Common myeloid progenitor, CD34-positive (primary cell): Measurements from ENCODE around the gene INPP5D.

ENCODE experiments used
- CTCF ChIA-PET: fragments of 350-600 bp; sonication (Branson Sonifier 250); formaldehyde crosslinking; loops from one replicate; lab custom pipeline; 2021; ENCODE audit warnings: antibody characterized with exemption; lab: Charles Lee
- POLR2A ChIA-PET: fragments of 350-600 bp; sonication (Branson Sonifier 250); formaldehyde crosslinking; loops from one replicate; lab custom pipeline; 2021; ENCODE audit warnings: antibody characterized with exemption; lab: Charles Lee
- DNase-seq, 3 donors: peaks; one replicate each; pipeline versions ENCODE4 v3.0.0 to v3.0.0-alpha.2; 2013
- H3K27ac ChIP-seq, 2 experiments: 1 replicate in 1 of 2; 2 replicates in 1 of 2; pipeline ENCODE4 v1.7.0; 2013; ENCODE audit warnings: inconsistent platforms in 2 of 2, low read length in 2 of 2, mild to moderate bottlenecking in 2 of 2, low read depth in 1 of 2, moderate library complexity in 1 of 2; ENCODE audit not compliant: severe bottlenecking in 2 of 2, insufficient read depth in 1 of 2, poor library complexity in 1 of 2
- H3K27me3 ChIP-seq, 5 experiments: replicated peaks in 2 of 5; 1 replicate in 3 of 5; 2 replicates in 2 of 5; pipeline versions ENCODE4 v1.6.1 to v1.7.0; 2013; ENCODE audit warnings: low read length in 4 of 5, mild to moderate bottlenecking in 2 of 5, moderate library complexity in 2 of 5, inconsistent platforms in 1 of 5; ENCODE audit not compliant: insufficient read depth in 5 of 5, control insufficient read depth in 4 of 5
- H3K36me3 ChIP-seq, 4 experiments: 1 replicate in 2 of 4; 2 replicates in 2 of 4; pipeline versions ENCODE4 v1.6.1 to v1.7.0; 2013; ENCODE audit warnings: low read length in 3 of 4, control low read depth in 1 of 4, mild to moderate bottlenecking in 1 of 4; ENCODE audit not compliant: control insufficient read depth in 4 of 4, insufficient read depth in 4 of 4
- H3K4me1 ChIP-seq, 4 experiments: 1 replicate in 3 of 4; 2 replicates in 1 of 4; pipeline versions ENCODE4 v1.6.1 to v1.7.1; 2013; ENCODE audit warnings: low read length in 3 of 4, mild to moderate bottlenecking in 3 of 4, control low read depth in 1 of 4, inconsistent platforms in 1 of 4, moderate library complexity in 1 of 4; ENCODE audit not compliant: control insufficient read depth in 4 of 4, insufficient read depth in 4 of 4; ENCODE audit errors: control extremely low read depth in 1 of 4
- H3K4me3 ChIP-seq, 7 experiments: 1 replicate in 4 of 7; 2 replicates in 3 of 7; pipeline versions ENCODE4 v1.5.1 to v1.7.0; 2013; ENCODE audit warnings: mild to moderate bottlenecking in 7 of 7, low read length in 6 of 7, moderate library complexity in 6 of 7, inconsistent platforms in 2 of 7, low read depth in 2 of 7, control low read depth in 1 of 7; ENCODE audit not compliant: insufficient read depth in 4 of 7, control insufficient read depth in 1 of 7; ENCODE audit errors: extremely low read depth in 1 of 7
- H3K9me3 ChIP-seq, 5 experiments: 1 replicate in 4 of 5; 2 replicates in 1 of 5; pipeline versions ENCODE4 v1.6.1 to v1.7.1; 2013; ENCODE audit warnings: low read length in 4 of 5, mild to moderate bottlenecking in 2 of 5, inconsistent platforms in 1 of 5, low read depth in 1 of 5, moderate library complexity in 1 of 5; ENCODE audit not compliant: control insufficient read depth in 4 of 5, insufficient read depth in 2 of 5; ENCODE audit errors: control extremely low read depth in 1 of 5
- WGBS: methylation state at CpG from one replicate; pipeline ENCODE4 v1.1.5; 2013; ENCODE audit not compliant: insufficient coverage; 5-methylcytosine and 5-hydroxymethylcytosine counted together

INPP5D gene

GRCh38 chr2:233039212-233039845, 20.8 kb upstream of the INPP5D start:
- CTCF ChIA-PET, result interaction anchor here (1.5 kb wide), 1 partner anchor 14 kb away, joined by 4 read pairs; no protein-coding TSS in a partner anchor
- Histone ChIP-seq H3K27me3 (no peaks in the 10 kb centered on the region), H3K4me3 (no peak overlapping the region), H3K9me3 (no peaks in the 10 kb centered on the region), H3K27ac (no peak overlapping the region), H3K4me1 (no peaks in the 10 kb centered on the region), H3K36me3 (no peaks in the 10 kb centered on the region)
- POLR2A ChIA-PET, result no interaction called here
- DNase-seq, result no peak
- WGBS, result 100% methylated on average over 2 of the region's 8 CpGs

GRCh38 chr2:233039846-233040530, 20.2 kb upstream of the INPP5D start:
- no peak overlapping the region for H3K4me3 ChIP-seq
- CTCF ChIA-PET, result interaction anchor here (1.5 kb wide), 1 partner anchor 13 kb away, joined by 4 read pairs; no protein-coding TSS in a partner anchor
- H3K27ac ChIP-seq, result no peak overlapping the region
- no peaks in the 10 kb centered on the region for H3K27me3 ChIP-seq
- no peaks in the 10 kb centered on the region for H3K36me3 ChIP-seq
- POLR2A ChIA-PET, result no interaction called here
- H3K4me1 ChIP-seq, result no peaks in the 10 kb centered on the region
- DNase-seq, result no peak
- H3K9me3 ChIP-seq, result no peaks in the 10 kb centered on the region
- 97% methylated on average over 3 of the region's 10 CpGs for WGBS

GRCh38 chr2:233040571-233040970, 19.6 kb upstream of the INPP5D start:
- ChIA-PET CTCF (interaction anchor here (0.6 kb wide), 1 partner anchor 1233 kb away, joined by 3 read pairs; no protein-coding TSS in a partner anchor), POLR2A (no interaction called here)
- no peaks in the 10 kb centered on the region for H3K27me3 ChIP-seq
- no peak overlapping the region for H3K27ac ChIP-seq
- no peak for DNase-seq
- H3K36me3 ChIP-seq, result no peaks in the 10 kb centered on the region
- 85% methylated on average over 3 of the region's 4 CpGs for WGBS
- no peak overlapping the region for H3K4me3 ChIP-seq
- H3K4me1 ChIP-seq, result no peaks in the 10 kb centered on the region
- no peaks in the 10 kb centered on the region for H3K9me3 ChIP-seq

- WGBS, result 82% methylated on average over 4 of the region's 10 CpGs
- H3K9me3 ChIP-seq, result no peaks in the 10 kb centered on the region
- no peaks in the 10 kb centered on the region for H3K27me3 ChIP-seq
- no peak overlapping the region for H3K27ac ChIP-seq
- no peak for DNase-seq
- no peaks in the 10 kb centered on the region for H3K36me3 ChIP-seq
- ChIA-PET POLR2A (interaction anchor here (1.0 kb wide), 1 partner anchor 139 kb away, joined by 3 read pairs; no protein-coding TSS in a partner anchor), CTCF (interaction anchor here (1.0 to 1.6 kb wide), 5 partner anchors 9 to 24 kb away, joined by 3 to 5 read pairs (median 3); partner anchors contain the start of gene INPP5D)
- no peak overlapping the region for H3K4me3 ChIP-seq
- H3K4me1 ChIP-seq, result no peaks in the 10 kb centered on the region
These were observed 18.3 kb upstream of the INPP5D start for GRCh38 chr2:233041722-233042323.

GRCh38 chr2:233042549-233042948, 17.6 kb upstream of the INPP5D start:
- 95% methylated on average over 7 of the region's 9 CpGs for WGBS
- ChIA-PET CTCF (interaction anchor here (0.8 to 1.6 kb wide), 7 partner anchors 9 to 23 kb away, joined by 3 to 5 read pairs (median 4); no protein-coding TSS in a partner anchor), POLR2A (no interaction called here)
- H3K36me3 ChIP-seq, result no peaks in the 10 kb centered on the region
- H3K4me3 ChIP-seq, result no peak overlapping the region
- H3K4me1 ChIP-seq, result no peaks in the 10 kb centered on the region
- H3K27me3 ChIP-seq, result no peaks in the 10 kb centered on the region
- no peak overlapping the region for H3K27ac ChIP-seq
- no peak for DNase-seq
- H3K9me3 ChIP-seq, result no peaks in the 10 kb centered on the region

- Histone ChIP-seq H3K27me3 (no peaks in the 10 kb centered on the region), H3K4me3 (no peak overlapping the region), H3K9me3 (no peaks in the 10 kb centered on the region), H3K36me3 (no peaks in the 10 kb centered on the region), H3K4me1 (no peaks in the 10 kb centered on the region), H3K27ac (no peak overlapping the region)
- 100% methylated on average over 5 of the region's 9 CpGs for WGBS
- CTCF ChIA-PET, result interaction anchor here (1.5 to 2.7 kb wide), 3 partner anchors 9 to 17 kb away, joined by 4 to 13 read pairs (median 5); no protein-coding TSS in a partner anchor
- POLR2A ChIA-PET, result no interaction called here
- DNase-seq, result no peak
These were observed 15.1 kb upstream of the INPP5D start for GRCh38 chr2:233044974-233045605.
